Left lung (tissue), 10 donors: ENCODE measurements around the gene RBMS3. TPM values are rescaled to one million over a fixed set of nuclear protein-coding genes. Genes with fewer than 3 reads are reported as not detected.
"Not testable (repeated sequence)": the region's sequence is repeated elsewhere in the genome, so short reads cannot be mapped to it uniquely, and the experiment has no call there.

Experiments used
- ATAC-seq: fragments of 200-7000 bp; cut with Tn5 transposase; one replicate; pipeline ENCODE4 v1.9.1; 2020; ENCODE audit warnings: moderate library complexity
- DNase-seq, 4 donors: peaks; one replicate each; pipeline ENCODE4 v3.0.0-alpha.2; 2013 to 2020
- H3K27ac ChIP-seq, 2 donors: fragments of 200-600 bp; sonication (generic) in 1 of 2; one replicate each; pipeline versions ENCODE4 v1.5.0 to v1.8.0; 2020 to 2021
- H3K27me3 ChIP-seq, 2 donors: fragments of 200-600 bp; sonication (generic) in 1 of 2; one replicate each; pipeline versions ENCODE4 v1.5.0 to v1.8.0; 2020 to 2021
- H3K36me3 ChIP-seq, 2 donors: fragments of 200-600 bp; sonication (generic) in 1 of 2; one replicate each; pipeline versions ENCODE4 v1.5.0 to v1.8.0; 2020 to 2021
- H3K4me1 ChIP-seq, 2 donors: fragments of 200-600 bp; one replicate each; pipeline ENCODE4 v1.8.0; 2021
- H3K4me3 ChIP-seq, 2 donors: fragments of 200-600 bp; sonication (generic) in 1 of 2; one replicate each; pipeline versions ENCODE4 v1.5.0 to v1.8.0; 2020 to 2021; ENCODE audit warnings: mild to moderate bottlenecking in 1 of 2
- H3K9me3 ChIP-seq, 2 donors: fragments of 200-600 bp; sonication (generic) in 1 of 2; one replicate each; pipeline versions ENCODE4 v1.5.0 to v1.8.0; 2020 to 2021
- intact Hi-C, 2 donors: fragments of 100-400 bp; cut with DNase I; formaldehyde crosslinking; loops; one replicate each; pipeline versions ENCODE4 v1.11.2 to v1.14.2; 2022
- polyA plus RNA-seq, 6 donors: library from polyadenylated mRNA; unstranded; fragments of 120-200 nt; gene quantifications; one replicate each; pipeline ENCODE4 v1.2.1, GENCODE V29; 2013; ENCODE audit not compliant: insufficient read length in 6 of 6
- total RNA-seq, 2 donors: library from RNA; stranded (reverse); fragmentation: NEBNext Ultra II Directional; extraction: Animal tissue kit (Norgen Biotek cat#: 25700); gene quantifications; one replicate each; pipeline ENCODE4 v1.2.1, GENCODE V29; 2021
- TF ChIP-seq, protein P1 (sequence below), 2 donors: fragments of 200-600 bp; sonication (generic) in 1 of 2; IDR thresholded peaks; one replicate each; pipeline versions ENCODE4 v1.5.0 to v1.8.0; 2021; ENCODE audit warnings: antibody characterized with exemption in 2 of 2
- donor health status: DM: no; HTN: yes; CAD: no.
- donor health status: DM: no; HTN: no; CAD: no.

RBMS3 gene
- total and polyA plus RNA-seq, 8 donors = 27.1 to 51.6 (median 37.6) TPM

DNA sequence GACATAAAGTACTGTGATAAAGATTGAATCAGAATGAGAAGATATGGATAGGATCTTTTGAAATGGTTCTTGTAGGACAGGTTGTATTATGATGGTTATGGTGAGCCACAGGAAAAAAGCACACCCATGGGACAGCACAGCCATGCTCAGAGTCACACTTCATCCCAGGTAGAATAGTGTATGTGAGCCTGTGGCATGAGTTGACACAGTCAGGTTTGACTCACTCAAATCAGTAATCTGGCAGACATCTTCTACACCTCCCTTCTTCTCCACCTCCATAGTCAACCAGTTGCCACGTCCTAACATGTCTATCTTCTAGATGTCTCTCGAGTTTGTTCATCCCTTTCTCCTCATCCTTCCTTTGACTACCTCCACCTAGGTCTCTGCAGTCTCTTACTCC lies 176.0 kb downstream of the RBMS3 start:
- Histone ChIP-seq H3K27me3 (no peaks in the 10 kb centered on the region), H3K4me3 (no peak overlapping the region), H3K9me3 (no peaks in the 10 kb centered on the region), H3K27ac (no peak overlapping the region), H3K4me1 (no peaks in the 10 kb centered on the region), H3K36me3 (no peaks in the 10 kb centered on the region)
- TF ChIP-seq, protein P1, sequence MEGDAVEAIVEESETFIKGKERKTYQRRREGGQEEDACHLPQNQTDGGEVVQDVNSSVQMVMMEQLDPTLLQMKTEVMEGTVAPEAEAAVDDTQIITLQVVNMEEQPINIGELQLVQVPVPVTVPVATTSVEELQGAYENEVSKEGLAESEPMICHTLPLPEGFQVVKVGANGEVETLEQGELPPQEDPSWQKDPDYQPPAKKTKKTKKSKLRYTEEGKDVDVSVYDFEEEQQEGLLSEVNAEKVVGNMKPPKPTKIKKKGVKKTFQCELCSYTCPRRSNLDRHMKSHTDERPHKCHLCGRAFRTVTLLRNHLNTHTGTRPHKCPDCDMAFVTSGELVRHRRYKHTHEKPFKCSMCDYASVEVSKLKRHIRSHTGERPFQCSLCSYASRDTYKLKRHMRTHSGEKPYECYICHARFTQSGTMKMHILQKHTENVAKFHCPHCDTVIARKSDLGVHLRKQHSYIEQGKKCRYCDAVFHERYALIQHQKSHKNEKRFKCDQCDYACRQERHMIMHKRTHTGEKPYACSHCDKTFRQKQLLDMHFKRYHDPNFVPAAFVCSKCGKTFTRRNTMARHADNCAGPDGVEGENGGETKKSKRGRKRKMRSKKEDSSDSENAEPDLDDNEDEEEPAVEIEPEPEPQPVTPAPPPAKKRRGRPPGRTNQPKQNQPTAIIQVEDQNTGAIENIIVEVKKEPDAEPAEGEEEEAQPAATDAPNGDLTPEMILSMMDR (IDR thresholded peaks at IDR 0.05) = no peak
- no peak for DNase-seq
- ATAC-seq = no peak
- intact Hi-C loops = no loop called here

DNA sequence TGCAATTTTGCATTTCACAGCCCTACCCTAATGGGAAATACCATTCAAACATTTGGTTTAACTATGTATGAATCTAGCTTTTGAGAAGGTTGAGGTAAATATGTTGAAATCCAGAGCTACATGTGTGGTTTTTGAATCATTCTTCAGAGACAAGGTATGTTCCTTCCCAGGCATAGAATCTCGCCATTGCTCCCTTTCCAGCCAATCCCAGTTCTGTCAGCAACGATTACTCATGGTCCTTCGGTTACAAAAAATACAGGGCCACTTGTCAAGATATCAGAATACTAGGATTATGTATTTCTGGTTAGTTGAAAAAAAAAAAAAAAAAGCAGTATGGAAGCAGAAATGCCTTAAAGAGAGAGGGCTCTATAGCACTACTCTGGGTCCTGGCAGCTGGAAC lies 182.4 kb downstream of the RBMS3 start:
- DNase-seq (no peak), ATAC-seq (no peak)
- H3K4me1 ChIP-seq = peaks cover 0 to 5% of the 10 kb centered on the region in 2 donors
- TF ChIP-seq, protein P1 (IDR thresholded peaks at IDR 0.05) = no peak
- H3K4me3 ChIP-seq = no peak overlapping the region
- intact Hi-C loops = no loop called here
- H3K9me3 ChIP-seq = no peaks in the 10 kb centered on the region
- H3K27ac ChIP-seq = no peak overlapping the region
- H3K36me3 ChIP-seq = no peaks in the 10 kb centered on the region
- no peaks in the 10 kb centered on the region for H3K27me3 ChIP-seq

DNA sequence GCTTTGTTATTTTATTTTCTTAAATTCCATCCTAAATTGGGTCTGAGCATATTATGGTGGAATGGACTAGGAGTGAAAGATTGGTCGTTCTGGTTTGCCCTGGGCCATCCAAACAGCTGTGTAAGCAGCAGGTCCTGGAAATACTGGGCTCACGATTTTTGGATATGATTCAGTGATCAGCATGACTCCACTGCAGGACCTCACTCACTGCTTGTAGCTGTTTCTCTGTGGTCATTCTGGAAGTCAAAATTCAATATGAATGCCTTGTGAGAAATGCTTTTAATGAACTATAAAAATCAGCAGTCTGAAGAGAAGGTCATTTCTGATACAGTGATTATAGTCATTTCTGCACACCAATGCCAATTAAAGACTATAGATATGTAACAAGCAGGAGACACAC lies 185.0 kb downstream of the RBMS3 start:
- TF ChIP-seq, protein P1 (IDR thresholded peaks at IDR 0.05) = no peak
- DNase-seq = no peak
- no peaks in the 10 kb centered on the region for H3K36me3 ChIP-seq
- H3K4me1 ChIP-seq = peaks cover 0 to 5% of the 10 kb centered on the region in 2 donors
- H3K27me3 ChIP-seq = no peaks in the 10 kb centered on the region
- intact Hi-C loops = no loop called here
- H3K4me3 ChIP-seq = no peak overlapping the region
- no peak overlapping the region for H3K27ac ChIP-seq
- ATAC-seq = peak; percentile 69
- no peaks in the 10 kb centered on the region for H3K9me3 ChIP-seq

DNA sequence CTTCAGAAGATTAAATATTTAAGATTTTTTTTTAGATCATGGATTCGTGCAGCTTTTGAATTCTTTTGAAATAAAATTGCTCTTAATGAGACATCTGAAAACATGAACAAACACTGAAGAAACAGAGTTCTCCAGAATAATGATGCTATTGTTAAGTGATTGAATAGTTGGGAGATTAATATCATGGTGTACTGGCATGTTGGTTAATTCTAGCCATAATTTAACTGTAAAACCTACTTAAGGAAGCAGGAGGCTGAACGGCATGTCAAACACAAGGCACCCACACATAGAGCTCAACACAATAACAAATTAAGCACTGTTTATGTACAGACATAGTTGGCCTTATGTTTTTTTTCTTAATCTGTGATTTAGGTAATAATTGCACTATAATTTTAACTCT lies 185.6 kb downstream of the RBMS3 start:
- H3K4me3 ChIP-seq = no peak overlapping the region
- no peak for ATAC-seq

DNA sequence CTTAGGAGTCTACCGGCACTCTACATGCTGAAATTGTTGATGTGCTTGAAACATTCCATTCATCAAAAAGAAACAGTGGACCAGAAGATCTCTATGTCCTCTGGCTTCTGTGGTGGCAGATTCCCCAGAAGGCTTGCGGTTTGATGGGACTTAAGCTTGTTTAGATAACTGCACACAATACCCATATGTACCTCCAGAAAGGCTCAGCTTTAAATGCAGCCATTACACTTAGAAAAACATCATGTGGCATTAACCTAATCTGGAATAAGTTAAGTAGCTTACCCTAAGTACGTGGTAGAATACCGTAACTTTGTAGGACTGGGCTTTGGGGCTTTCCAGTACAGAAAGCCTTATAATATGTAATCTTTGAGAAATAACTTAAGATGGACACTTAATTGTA lies 187.3 kb downstream of the RBMS3 start:
- Histone ChIP-seq H3K36me3 (no peaks in the 10 kb centered on the region), H3K4me3 (no peak overlapping the region), H3K4me1 (peaks cover 0 to 5% of the 10 kb centered on the region in 2 donors), H3K27ac (no peak overlapping the region), H3K9me3 (peaks cover 0 to 3% of the 10 kb centered on the region in 2 donors), H3K27me3 (no peaks in the 10 kb centered on the region)
- intact Hi-C loops = no loop called here
- TF ChIP-seq, protein P1 (IDR thresholded peaks at IDR 0.05) = no peak
- ATAC-seq = no peak
- no peak for DNase-seq

More for the DNA sequence above, 185.6 kb downstream of the RBMS3 start:
- intact Hi-C loops = no loop called here
- no peaks in the 10 kb centered on the region for H3K27me3 ChIP-seq
- H3K36me3 ChIP-seq = no peaks in the 10 kb centered on the region
- no peak overlapping the region for H3K27ac ChIP-seq
- TF ChIP-seq, protein P1 (IDR thresholded peaks at IDR 0.05) = no peak
- H3K4me1 ChIP-seq = peaks cover 0 to 5% of the 10 kb centered on the region in 2 donors
- DNase-seq = no peak
- H3K9me3 ChIP-seq = no peaks in the 10 kb centered on the region

DNA sequence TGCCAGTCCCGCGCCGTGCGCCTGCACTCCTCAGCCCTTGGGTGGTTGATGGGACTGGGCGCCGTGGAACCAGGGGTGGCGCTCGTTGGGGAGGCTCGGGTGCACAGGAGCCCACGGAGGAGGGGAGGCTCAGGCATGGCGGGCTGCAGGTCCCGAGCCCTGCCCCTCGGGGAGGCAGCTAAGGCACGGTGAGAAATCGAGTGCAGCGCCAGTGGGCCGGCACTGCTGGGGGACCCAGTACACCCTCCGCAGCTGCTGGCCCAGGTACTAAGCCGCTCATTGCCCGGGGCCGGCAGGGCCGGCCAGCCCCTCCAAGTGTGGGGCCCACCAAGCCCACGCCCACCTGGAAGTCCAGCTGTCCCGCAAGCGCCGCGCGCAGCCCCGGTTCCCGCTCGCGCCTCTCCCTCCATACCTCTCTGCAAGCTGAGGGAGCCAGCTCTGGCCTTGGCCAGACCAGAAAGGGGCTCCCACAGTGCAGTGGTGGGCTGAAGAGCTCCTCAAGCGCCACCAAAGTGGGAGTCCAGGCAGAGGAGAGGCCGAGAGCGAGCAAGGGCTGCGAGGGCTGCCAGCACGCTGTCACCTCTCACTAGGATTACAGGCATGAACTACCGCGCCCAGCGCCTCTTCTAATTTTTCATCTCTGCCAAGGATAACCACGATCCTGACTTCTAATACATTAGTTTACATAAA lies 192.8 kb downstream of the RBMS3 start:
- ATAC-seq, H3K4me1 ChIP-seq, H3K27me3 ChIP-seq, intact Hi-C loops, H3K36me3 ChIP-seq, H3K27ac ChIP-seq, H3K4me3 ChIP-seq, H3K9me3 ChIP-seq: not testable (repeated sequence)
- DNase-seq = peak in 1 of 4 donors; percentile 60
